Hematopoietic multipotent progenitor cell treated with erythropoietin and hydrocortisone succinate and interleukin-3 and kit ligand, for 4 days (in vitro differentiated cells): Measurements from ENCODE around the gene NFIL3.
"Not testable (repeated sequence)": the region's sequence is repeated elsewhere in the genome, so short reads cannot be mapped to it uniquely, and the experiment has no call there.

Source experiments
- DNase-seq: peaks from one replicate; pipeline ENCODE4 v3.0.0-alpha.2; 2015

The NFIL3 gene

GRCh38 chr9:91423785-91424402 is at the start of gene NFIL3:
NFIL3 (minus strand) TSS chr9:91423832; CDS start chr9:91410734, 13,098 bp downstream.
- peak; percentile 91 for DNase-seq

GRCh38 chr9:91471524-91471923 is 47.9 kb upstream of the NFIL3 start:
- DNase-seq, result not testable (repeated sequence)

GRCh38 chr9:91465420-91465819 is 41.8 kb upstream of the NFIL3 start:
- no peak for DNase-seq

GRCh38 chr9:91458906-91459305 is 35.3 kb upstream of the NFIL3 start:
- no peak for DNase-seq

GRCh38 chr9:91452844-91453243 is 29.2 kb upstream of the NFIL3 start:
- DNase-seq, result no peak

- no peak for DNase-seq
These were observed 28.0 kb upstream of the NFIL3 start for GRCh38 chr9:91451431-91452270.

- DNase-seq, result no peak
These were observed 21.5 kb upstream of the NFIL3 start for GRCh38 chr9:91445135-91445534.

- no peak for DNase-seq
These were observed 20.4 kb upstream of the NFIL3 start for GRCh38 chr9:91443994-91444392.

GRCh38 chr9:91443321-91443993 is 19.8 kb upstream of the NFIL3 start:
- DNase-seq, result no peak

GRCh38 chr9:91436841-91437240 is 13.2 kb upstream of the NFIL3 start:
- DNase-seq, result no peak

- DNase-seq, result peak; percentile 75
These were observed 9.5 kb upstream of the NFIL3 start for GRCh38 chr9:91433180-91433579.

GRCh38 chr9:91431485-91431884 is 7.9 kb upstream of the NFIL3 start:
- DNase-seq, result no peak

- no peak for DNase-seq
These were observed 5.9 kb upstream of the NFIL3 start for GRCh38 chr9:91429501-91429900.

GRCh38 chr9:91428927-91429351 is 5.3 kb upstream of the NFIL3 start:
- peak; percentile 66 for DNase-seq

GRCh38 chr9:91428436-91428835 is 4.8 kb upstream of the NFIL3 start:
- no peak for DNase-seq

GRCh38 chr9:91427873-91428272 is 4.2 kb upstream of the NFIL3 start:
- no peak for DNase-seq

GRCh38 chr9:91426123-91426745 is 2.6 kb upstream of the NFIL3 start:
- DNase-seq, result peak; percentile 78

- DNase-seq, result peak; percentile 31
These were observed 1.6 kb upstream of the NFIL3 start for GRCh38 chr9:91425271-91425670.

- peak; percentile 79 for DNase-seq
These were observed 958 bp upstream of the NFIL3 start for GRCh38 chr9:91424403-91425176.

GRCh38 chr9:91422758-91423711 is 597 bp downstream of the NFIL3 start:
- DNase-seq, result peak; percentile 74
